GM23338 (cell line): Measurements from ENCODE around the gene ATF4. TPM values are rescaled to one million over a fixed set of nuclear protein-coding genes. Genes with fewer than 3 reads are reported as not detected.

Source experiments
- ATAC-seq: fragments of 200-7000 bp; cut with Tn5 transposase; 3 replicates; pipeline ENCODE4 v1.9.1; 2020
- DNase-seq: peaks from one replicate; pipeline ENCODE4 v3.0.0-alpha.2; 2015; ENCODE audit warnings: low spot score
- H2AFZ ChIP-seq: fragments of 200-600 bp; sonication (generic); 2 replicates; pipeline ENCODE4 v1.8.0; 2016; ENCODE audit warnings: antibody characterized with exemption, mild to moderate bottlenecking, moderate library complexity
- H3F3A ChIP-seq: fragments of 200-600 bp; sonication (generic); replicated peaks from 2 replicates; pipeline ENCODE4 v1.8.0; 2017; ENCODE audit warnings: antibody characterized with exemption, mixed run types, low read depth
- H3K27ac ChIP-seq: fragments of 200-600 bp; sonication (generic); 2 replicates; pipeline ENCODE4 v1.6.1; 2016; ENCODE audit warnings: low read depth
- H3K27me3 ChIP-seq: fragments of 200-600 bp; sonication (generic); 2 replicates; pipeline ENCODE4 v1.8.0; 2016; ENCODE audit warnings: mild to moderate bottlenecking, mixed run types, moderate library complexity; ENCODE audit not compliant: insufficient read depth
- H3K36me3 ChIP-seq: fragments of 200-600 bp; sonication (generic); 2 replicates; pipeline ENCODE4 v1.8.0; 2016; ENCODE audit warnings: mild to moderate bottlenecking; ENCODE audit not compliant: insufficient read depth
- H3K4me1 ChIP-seq: fragments of 200-600 bp; sonication (generic); 2 replicates; pipeline ENCODE4 v1.8.0; 2016; ENCODE audit warnings: mild to moderate bottlenecking, moderate library complexity; ENCODE audit not compliant: insufficient read depth
- H3K4me2 ChIP-seq: fragments of 200-600 bp; sonication (generic); 2 replicates; pipeline ENCODE4 v1.7.1; 2017; ENCODE audit warnings: mixed run types
- H3K4me3 ChIP-seq: fragments of 200-600 bp; sonication (generic); 2 replicates; pipeline ENCODE4 v1.6.1; 2016; ENCODE audit warnings: mixed run types
- H3K79me2 ChIP-seq: fragments of 200-600 bp; sonication (generic); replicated peaks from 2 replicates; pipeline ENCODE4 v1.8.0; 2017; ENCODE audit warnings: mild to moderate bottlenecking; ENCODE audit not compliant: insufficient read depth
- H3K9me2 ChIP-seq: fragments of 200-600 bp; sonication (generic); 2 replicates; pipeline ENCODE4 v1.8.0; 2017; ENCODE audit not compliant: insufficient read depth
- H4K20me1 ChIP-seq: fragments of 200-600 bp; sonication (generic); replicated peaks from 2 replicates; pipeline ENCODE4 v1.8.0; 2017; ENCODE audit warnings: mild to moderate bottlenecking; ENCODE audit not compliant: insufficient read depth
- H3K27ac Mint-ChIP-seq: 2 replicates; pipeline ENCODE4 v1.8.0; 2020; ENCODE audit warnings: inconsistent platforms, mild to moderate bottlenecking, moderate library complexity, mixed read lengths
- H3K27me3 Mint-ChIP-seq: 3 replicates; pipeline ENCODE4 v1.8.0; 2022; ENCODE audit warnings: low read depth, mild to moderate bottlenecking, moderate library complexity, mixed read lengths, inconsistent platforms; ENCODE audit not compliant: insufficient read depth, poor library complexity
- H3K36me3 Mint-ChIP-seq: 3 replicates; pipeline ENCODE4 v1.8.0; 2021; ENCODE audit warnings: low read depth, mild to moderate bottlenecking, inconsistent platforms, moderate library complexity, mixed read lengths
- H3K4me1 Mint-ChIP-seq: 3 replicates; pipeline ENCODE4 v1.8.0; 2020; ENCODE audit warnings: mild to moderate bottlenecking, inconsistent platforms, mixed read lengths
- H3K4me3 Mint-ChIP-seq: 3 replicates; pipeline ENCODE4 v1.8.0; 2021; ENCODE audit warnings: moderate library complexity, mild to moderate bottlenecking, inconsistent platforms, mixed read lengths
- H3K9me3 Mint-ChIP-seq: 3 replicates; pipeline ENCODE4 v1.8.0; 2020; ENCODE audit warnings: moderate library complexity, mild to moderate bottlenecking, inconsistent platforms, mixed read lengths
- EZH2 ChIP-seq: fragments of 200-600 bp; sonication (generic); IDR thresholded peaks from one replicate; pipeline ENCODE4 v1.8.0; 2017; ENCODE audit warnings: antibody characterized with exemption, mild to moderate bottlenecking, low read depth; ENCODE audit not compliant: unreplicated experiment
- EZH2phosphoT487 ChIP-seq: fragments of 200-600 bp; sonication (generic); IDR thresholded peaks from one replicate; pipeline ENCODE4 v1.8.1; 2018; ENCODE audit warnings: antibody characterized with exemption; ENCODE audit not compliant: unreplicated experiment
- JUNB ChIP-seq: IDR thresholded peaks from one replicate; pipeline ENCODE4 v1.6.1; 2016; ENCODE audit warnings: antibody characterized with exemption; ENCODE audit not compliant: unreplicated experiment
- NANOG ChIP-seq: IDR thresholded peaks from 2 replicates; pipeline ENCODE4 v1.6.1; 2016; ENCODE audit warnings: antibody characterized with exemption, borderline replicate concordance
- POLR2AphosphoS5 ChIP-seq: IDR thresholded peaks from 2 replicates; pipeline ENCODE4 v1.6.1; 2016; ENCODE audit warnings: antibody characterized with exemption, low read depth
- STAT1 ChIP-seq: IDR thresholded peaks from one replicate; pipeline ENCODE4 v1.6.1; 2016; ENCODE audit warnings: antibody characterized with exemption; ENCODE audit not compliant: unreplicated experiment
- ZNF331 ChIP-seq: fragments of 250-450 bp; sonication (Bioruptor Pico); IDR thresholded peaks from 2 replicates; pipeline ENCODE4 v1.5.0; 2020; ENCODE audit warnings: low read depth, mild to moderate bottlenecking, moderate library complexity
- polyA plus RNA-seq: library from polyadenylated mRNA; unstranded; fragments of >200 nt; fragmentation: Nextera tagmentation; extraction: Ambion mirVana; gene quantifications from 2 replicates; pipeline ENCODE4 v1.2.1, GENCODE V29; 2016
- total RNA-seq: library from RNA; depleted of rRNA; stranded (reverse); fragments of >200 nt; shearing (Covaris generic); gene quantifications from 2 replicates; pipeline ENCODE4 v1.2.3, GENCODE V29; 2014
- TF ChIP-seq, protein P1 (sequence below): IDR thresholded peaks from one replicate; pipeline ENCODE4 v1.6.1; 2018; ENCODE audit warnings: antibody characterized with exemption; ENCODE audit not compliant: unreplicated experiment
- TF ChIP-seq, protein P2 (sequence below): fragments of 250-450 bp; sonication (Bioruptor Pico); IDR thresholded peaks from 2 replicates; pipeline ENCODE4 v1.5.0; 2020; ENCODE audit warnings: mild to moderate bottlenecking, moderate library complexity
- TF ChIP-seq, protein P3 (sequence below), 2 experiments: fragments of 200-600 bp in 1 of 2; sonication (generic) in 1 of 2; conservative IDR thresholded peaks; 2 replicates each; pipeline versions ENCODE4 v1.5.1 to v1.6.1; 2016 to 2017; ENCODE audit warnings: antibody characterized with exemption in 2 of 2, low read depth in 2 of 2, mild to moderate bottlenecking in 2 of 2, moderate library complexity in 1 of 2

The ATF4 gene
- total and polyA plus RNA-seq, 2 experiments from 2014 or later, result 446 to 553 TPM

DNA sequence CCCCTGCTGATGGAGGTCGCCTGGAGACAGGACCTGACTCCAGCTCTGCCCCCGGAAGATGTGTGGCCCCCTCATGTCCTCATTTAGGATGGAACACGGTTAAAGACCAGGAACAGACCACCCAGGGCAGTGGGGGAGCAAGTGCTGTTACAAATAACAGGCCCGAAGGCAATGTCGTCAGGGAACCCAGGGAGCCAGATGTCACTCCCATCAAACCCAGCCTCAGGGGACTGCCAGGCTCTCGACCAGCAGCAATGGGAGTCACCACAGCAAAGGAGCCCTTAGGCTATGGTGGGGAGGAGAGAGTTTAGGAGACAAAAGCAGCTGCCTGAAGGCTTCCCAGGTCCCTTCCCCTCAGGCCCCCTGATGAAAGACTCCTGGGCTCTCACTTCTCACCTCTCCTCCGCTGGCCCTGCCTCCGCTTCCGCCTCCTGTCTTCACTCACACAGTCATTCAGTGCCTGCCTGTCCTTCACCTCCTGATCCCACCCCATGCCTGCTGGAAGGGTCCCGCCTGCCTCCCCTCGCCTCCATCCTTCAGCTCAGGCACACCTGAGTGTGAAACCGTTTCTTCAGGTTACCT, 7.8 kb downstream of the ATF4 start:
- Histone ChIP-seq H3K27me3 (no peaks in the 10 kb centered on the region), H3K79me2 (peaks cover 21% of the 10 kb centered on the region), H3F3A (peaks cover 53% of the 10 kb centered on the region), H3K4me3 (no peak overlapping the region), H3K9me2 (no peaks in the 10 kb centered on the region), H2AFZ (no peak overlapping the region), H3K27ac (0 out of 2 replicates have a peak overlapping the region, but pooled peaks have one; percentile 39), H3K4me2 (no peak overlapping the region), H4K20me1 (peaks cover 34% of the 10 kb centered on the region), H3K4me1 (peaks cover 32% of the 10 kb centered on the region), H3K36me3 (peaks cover 10% of the 10 kb centered on the region)
- Mint-ChIP-seq H3K4me3 (no peak overlapping the region; the same call in 2 of the 3 replicates), H3K36me3 (peaks cover 61% of the 10 kb centered on the region), H3K27ac (no peak overlapping the region), H3K4me1 (peaks cover 52% of the 10 kb centered on the region), H3K27me3 (peaks cover 39% of the 10 kb centered on the region), H3K9me3 (peaks cover 2% of the 10 kb centered on the region; the same call in 2 of the 3 replicates)
- no peak for ATAC-seq
- TF ChIP-seq STAT1, result no peak
- no peak for TF ChIP-seq ZNF331 (CRISPR knock-in tag)
- no peak for TF ChIP-seq NANOG
- TF ChIP-seq EZH2phosphoT487, result no peak
- no peak for TF ChIP-seq JUNB
- TF ChIP-seq, protein P1, sequence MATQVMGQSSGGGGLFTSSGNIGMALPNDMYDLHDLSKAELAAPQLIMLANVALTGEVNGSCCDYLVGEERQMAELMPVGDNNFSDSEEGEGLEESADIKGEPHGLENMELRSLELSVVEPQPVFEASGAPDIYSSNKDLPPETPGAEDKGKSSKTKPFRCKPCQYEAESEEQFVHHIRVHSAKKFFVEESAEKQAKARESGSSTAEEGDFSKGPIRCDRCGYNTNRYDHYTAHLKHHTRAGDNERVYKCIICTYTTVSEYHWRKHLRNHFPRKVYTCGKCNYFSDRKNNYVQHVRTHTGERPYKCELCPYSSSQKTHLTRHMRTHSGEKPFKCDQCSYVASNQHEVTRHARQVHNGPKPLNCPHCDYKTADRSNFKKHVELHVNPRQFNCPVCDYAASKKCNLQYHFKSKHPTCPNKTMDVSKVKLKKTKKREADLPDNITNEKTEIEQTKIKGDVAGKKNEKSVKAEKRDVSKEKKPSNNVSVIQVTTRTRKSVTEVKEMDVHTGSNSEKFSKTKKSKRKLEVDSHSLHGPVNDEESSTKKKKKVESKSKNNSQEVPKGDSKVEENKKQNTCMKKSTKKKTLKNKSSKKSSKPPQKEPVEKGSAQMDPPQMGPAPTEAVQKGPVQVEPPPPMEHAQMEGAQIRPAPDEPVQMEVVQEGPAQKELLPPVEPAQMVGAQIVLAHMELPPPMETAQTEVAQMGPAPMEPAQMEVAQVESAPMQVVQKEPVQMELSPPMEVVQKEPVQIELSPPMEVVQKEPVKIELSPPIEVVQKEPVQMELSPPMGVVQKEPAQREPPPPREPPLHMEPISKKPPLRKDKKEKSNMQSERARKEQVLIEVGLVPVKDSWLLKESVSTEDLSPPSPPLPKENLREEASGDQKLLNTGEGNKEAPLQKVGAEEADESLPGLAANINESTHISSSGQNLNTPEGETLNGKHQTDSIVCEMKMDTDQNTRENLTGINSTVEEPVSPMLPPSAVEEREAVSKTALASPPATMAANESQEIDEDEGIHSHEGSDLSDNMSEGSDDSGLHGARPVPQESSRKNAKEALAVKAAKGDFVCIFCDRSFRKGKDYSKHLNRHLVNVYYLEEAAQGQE, result no peak
- TF ChIP-seq POLR2AphosphoS5, result no peak
- TF ChIP-seq, protein P2, sequence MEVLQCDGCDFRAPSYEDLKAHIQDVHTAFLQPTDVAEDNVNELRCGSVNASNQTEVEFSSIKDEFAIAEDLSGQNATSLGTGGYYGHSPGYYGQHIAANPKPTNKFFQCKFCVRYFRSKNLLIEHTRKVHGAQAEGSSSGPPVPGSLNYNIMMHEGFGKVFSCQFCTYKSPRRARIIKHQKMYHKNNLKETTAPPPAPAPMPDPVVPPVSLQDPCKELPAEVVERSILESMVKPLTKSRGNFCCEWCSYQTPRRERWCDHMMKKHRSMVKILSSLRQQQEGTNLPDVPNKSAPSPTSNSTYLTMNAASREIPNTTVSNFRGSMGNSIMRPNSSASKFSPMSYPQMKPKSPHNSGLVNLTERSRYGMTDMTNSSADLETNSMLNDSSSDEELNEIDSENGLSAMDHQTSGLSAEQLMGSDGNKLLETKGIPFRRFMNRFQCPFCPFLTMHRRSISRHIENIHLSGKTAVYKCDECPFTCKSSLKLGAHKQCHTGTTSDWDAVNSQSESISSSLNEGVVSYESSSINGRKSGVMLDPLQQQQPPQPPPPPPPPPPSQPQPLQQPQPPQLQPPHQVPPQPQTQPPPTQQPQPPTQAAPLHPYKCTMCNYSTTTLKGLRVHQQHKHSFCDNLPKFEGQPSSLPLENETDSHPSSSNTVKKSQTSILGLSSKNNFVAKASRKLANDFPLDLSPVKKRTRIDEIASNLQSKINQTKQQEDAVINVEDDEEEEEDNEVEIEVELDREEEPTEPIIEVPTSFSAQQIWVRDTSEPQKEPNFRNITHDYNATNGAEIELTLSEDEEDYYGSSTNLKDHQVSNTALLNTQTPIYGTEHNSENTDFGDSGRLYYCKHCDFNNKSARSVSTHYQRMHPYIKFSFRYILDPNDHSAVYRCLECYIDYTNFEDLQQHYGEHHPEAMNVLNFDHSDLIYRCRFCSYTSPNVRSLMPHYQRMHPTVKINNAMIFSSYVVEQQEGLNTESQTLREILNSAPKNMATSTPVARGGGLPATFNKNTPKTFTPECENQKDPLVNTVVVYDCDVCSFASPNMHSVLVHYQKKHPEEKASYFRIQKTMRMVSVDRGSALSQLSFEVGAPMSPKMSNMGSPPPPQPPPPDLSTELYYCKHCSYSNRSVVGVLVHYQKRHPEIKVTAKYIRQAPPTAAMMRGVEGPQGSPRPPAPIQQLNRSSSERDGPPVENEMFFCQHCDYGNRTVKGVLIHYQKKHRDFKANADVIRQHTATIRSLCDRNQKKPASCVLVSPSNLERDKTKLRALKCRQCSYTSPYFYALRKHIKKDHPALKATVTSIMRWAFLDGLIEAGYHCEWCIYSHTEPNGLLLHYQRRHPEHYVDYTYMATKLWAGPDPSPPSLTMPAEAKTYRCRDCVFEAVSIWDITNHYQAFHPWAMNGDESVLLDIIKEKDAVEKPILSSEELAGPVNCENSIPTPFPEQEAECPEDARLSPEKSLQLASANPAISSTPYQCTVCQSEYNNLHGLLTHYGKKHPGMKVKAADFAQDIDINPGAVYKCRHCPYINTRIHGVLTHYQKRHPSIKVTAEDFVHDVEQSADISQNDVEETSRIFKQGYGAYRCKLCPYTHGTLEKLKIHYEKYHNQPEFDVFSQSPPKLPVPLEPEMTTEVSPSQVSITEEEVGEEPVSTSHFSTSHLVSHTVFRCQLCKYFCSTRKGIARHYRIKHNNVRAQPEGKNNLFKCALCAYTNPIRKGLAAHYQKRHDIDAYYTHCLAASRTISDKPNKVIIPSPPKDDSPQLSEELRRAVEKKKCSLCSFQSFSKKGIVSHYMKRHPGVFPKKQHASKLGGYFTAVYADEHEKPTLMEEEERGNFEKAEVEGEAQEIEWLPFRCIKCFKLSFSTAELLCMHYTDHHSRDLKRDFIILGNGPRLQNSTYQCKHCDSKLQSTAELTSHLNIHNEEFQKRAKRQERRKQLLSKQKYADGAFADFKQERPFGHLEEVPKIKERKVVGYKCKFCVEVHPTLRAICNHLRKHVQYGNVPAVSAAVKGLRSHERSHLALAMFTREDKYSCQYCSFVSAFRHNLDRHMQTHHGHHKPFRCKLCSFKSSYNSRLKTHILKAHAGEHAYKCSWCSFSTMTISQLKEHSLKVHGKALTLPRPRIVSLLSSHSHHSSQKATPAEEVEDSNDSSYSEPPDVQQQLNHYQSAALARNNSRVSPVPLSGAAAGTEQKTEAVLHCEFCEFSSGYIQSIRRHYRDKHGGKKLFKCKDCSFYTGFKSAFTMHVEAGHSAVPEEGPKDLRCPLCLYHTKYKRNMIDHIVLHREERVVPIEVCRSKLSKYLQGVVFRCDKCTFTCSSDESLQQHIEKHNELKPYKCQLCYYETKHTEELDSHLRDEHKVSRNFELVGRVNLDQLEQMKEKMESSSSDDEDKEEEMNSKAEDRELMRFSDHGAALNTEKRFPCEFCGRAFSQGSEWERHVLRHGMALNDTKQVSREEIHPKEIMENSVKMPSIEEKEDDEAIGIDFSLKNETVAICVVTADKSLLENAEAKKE (CRISPR knock-in tag), result no peak
- TF ChIP-seq, protein P3, sequence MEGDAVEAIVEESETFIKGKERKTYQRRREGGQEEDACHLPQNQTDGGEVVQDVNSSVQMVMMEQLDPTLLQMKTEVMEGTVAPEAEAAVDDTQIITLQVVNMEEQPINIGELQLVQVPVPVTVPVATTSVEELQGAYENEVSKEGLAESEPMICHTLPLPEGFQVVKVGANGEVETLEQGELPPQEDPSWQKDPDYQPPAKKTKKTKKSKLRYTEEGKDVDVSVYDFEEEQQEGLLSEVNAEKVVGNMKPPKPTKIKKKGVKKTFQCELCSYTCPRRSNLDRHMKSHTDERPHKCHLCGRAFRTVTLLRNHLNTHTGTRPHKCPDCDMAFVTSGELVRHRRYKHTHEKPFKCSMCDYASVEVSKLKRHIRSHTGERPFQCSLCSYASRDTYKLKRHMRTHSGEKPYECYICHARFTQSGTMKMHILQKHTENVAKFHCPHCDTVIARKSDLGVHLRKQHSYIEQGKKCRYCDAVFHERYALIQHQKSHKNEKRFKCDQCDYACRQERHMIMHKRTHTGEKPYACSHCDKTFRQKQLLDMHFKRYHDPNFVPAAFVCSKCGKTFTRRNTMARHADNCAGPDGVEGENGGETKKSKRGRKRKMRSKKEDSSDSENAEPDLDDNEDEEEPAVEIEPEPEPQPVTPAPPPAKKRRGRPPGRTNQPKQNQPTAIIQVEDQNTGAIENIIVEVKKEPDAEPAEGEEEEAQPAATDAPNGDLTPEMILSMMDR (conservative IDR thresholded peaks at IDR 0.05; ENCODE audit: low read depth in 2 of 2), result no peak
- TF ChIP-seq EZH2, result no peak
- no peak for DNase-seq
